ENCODE data around the gene TBC1D22A. TPM values are rescaled to one million over a fixed set of nuclear protein-coding genes. Genes with fewer than 3 reads are reported as not detected.

TBC1D22A gene
- total RNA-seq, 1 experiment from 2014 or later, result 14.3 TPM

GRCh38 chr22:46937939-46938338, 175.5 kb downstream of the TBC1D22A start:
- BruUV-seq (replicated peaks), result no TSS peak
- Histone ChIP-seq H3K4me1 (ENCODE audit: insufficient read depth, low read length) (peaks cover 15% of the 10 kb centered on the region), H3K36me3 (ENCODE audit: low read depth, low read length) (no peaks in the 10 kb centered on the region), H3K4me3 (ENCODE audit: low read length) (no peak overlapping the region), H3K9me3 (ENCODE audit: low read length) (no peaks in the 10 kb centered on the region), H3F3A (ENCODE audit: low read length, unreplicated experiment) (no peaks in the 10 kb centered on the region), H4K20me1 (ENCODE audit: low read length) (no peaks in the 10 kb centered on the region), H3K9ac (ENCODE audit: low read length) (no peak overlapping the region), H3K27ac (ENCODE audit: low read length) (no peak overlapping the region), H2AFZ (ENCODE audit: low read length) (no peak overlapping the region), H3K27me3 (ENCODE audit: low read length) (no peaks in the 10 kb centered on the region), H3K9me2 (replicated peaks; ENCODE audit: low read length) (no peaks in the 10 kb centered on the region), H3K79me2 (ENCODE audit: low read length) (no peaks in the 10 kb centered on the region), H3K4me2 (ENCODE audit: low read length) (no peak overlapping the region)
- POLR2A ChIA-PET (ENCODE audit: unreplicated experiment), result no interaction called here
- DNase-seq (no peak), ATAC-seq (no peak)
- CTCF ChIA-PET, result no interaction called here
- TF ChIP-seq EZH2phosphoT487 (IDR thresholded peaks at IDR 0.05; ENCODE audit: borderline replicate concordance, low read length) (no peak), CTCF (conservative IDR thresholded peaks at IDR 0.05; ENCODE audit: low read depth, low read length) (no peak), EZH2 (IDR thresholded peaks at IDR 0.05; ENCODE audit: low read length, unreplicated experiment) (no peak)
- intact Hi-C loops (cut with micrococcal nuclease), result no loop called here

DNA sequence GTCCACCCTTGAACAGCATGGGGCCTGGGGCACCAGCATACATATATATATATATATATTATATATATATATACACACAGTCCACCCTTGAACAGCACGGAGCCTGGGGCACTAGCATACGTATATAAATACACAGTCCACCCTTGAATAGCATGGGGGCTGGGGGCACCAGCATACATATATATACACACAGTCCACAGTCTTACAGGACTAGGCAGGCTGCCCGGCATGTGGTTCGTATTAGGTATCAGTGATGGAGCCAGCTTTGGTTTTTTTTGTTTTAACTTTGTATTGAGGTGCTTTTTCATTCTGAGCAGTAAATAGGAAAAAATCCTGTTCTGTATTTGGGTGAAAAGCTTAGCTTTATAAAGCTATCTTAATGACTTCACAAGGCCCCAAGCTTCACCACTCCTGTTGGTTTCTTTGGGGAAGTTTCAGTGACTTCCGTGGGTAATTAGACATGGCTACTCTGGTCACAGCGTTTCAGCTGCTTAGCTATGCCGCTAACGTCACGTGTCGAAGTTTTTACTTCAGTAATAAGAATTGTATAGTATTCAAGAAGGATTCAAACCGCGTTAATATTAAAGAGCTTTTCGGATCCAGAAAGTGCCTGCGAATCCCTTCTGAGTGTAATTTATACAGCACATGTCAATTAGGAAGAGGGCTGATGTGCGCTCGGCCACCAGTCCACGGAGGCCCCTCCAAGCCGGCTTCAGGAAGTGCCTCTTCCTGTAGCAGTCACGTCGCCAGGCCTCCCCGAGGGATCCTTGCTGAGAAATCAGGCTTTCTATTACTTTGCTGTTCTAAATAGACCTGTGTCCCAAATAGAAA, 179.7 kb downstream of the TBC1D22A start:
- H3K4me1 ChIP-seq (ENCODE audit: insufficient read depth, low read length), result no peaks in the 10 kb centered on the region
- BruUV-seq (replicated peaks), result no TSS peak
- H3K9ac ChIP-seq (ENCODE audit: low read length), result no peak overlapping the region
- H3K9me3 ChIP-seq (ENCODE audit: low read length), result no peaks in the 10 kb centered on the region
- H2AFZ ChIP-seq (ENCODE audit: low read length), result no peak overlapping the region
- TF ChIP-seq EZH2phosphoT487 (IDR thresholded peaks at IDR 0.05; ENCODE audit: borderline replicate concordance, low read length) (no peak), EZH2 (IDR thresholded peaks at IDR 0.05; ENCODE audit: low read length, unreplicated experiment) (no peak), CTCF (conservative IDR thresholded peaks at IDR 0.05; ENCODE audit: low read depth, low read length) (no peak)
- H3K4me3 ChIP-seq (ENCODE audit: low read length), result no peak overlapping the region
- H3K36me3 ChIP-seq (ENCODE audit: low read depth, low read length), result no peaks in the 10 kb centered on the region
- H3K4me2 ChIP-seq (ENCODE audit: low read length), result no peak overlapping the region
- DNase-seq (no peak), ATAC-seq (no peak)
- H3K79me2 ChIP-seq (ENCODE audit: low read length), result no peaks in the 10 kb centered on the region
- H4K20me1 ChIP-seq (ENCODE audit: low read length), result no peaks in the 10 kb centered on the region
- H3F3A ChIP-seq (ENCODE audit: low read length, unreplicated experiment), result no peaks in the 10 kb centered on the region
- no peaks in the 10 kb centered on the region for H3K27me3 ChIP-seq (ENCODE audit: low read length)
- no peaks in the 10 kb centered on the region for H3K9me2 ChIP-seq (replicated peaks; ENCODE audit: low read length)
- H3K27ac ChIP-seq (ENCODE audit: low read length), result no peak overlapping the region
- ChIA-PET CTCF (no interaction called here), POLR2A (ENCODE audit: unreplicated experiment) (no interaction called here)
- intact Hi-C loops (cut with micrococcal nuclease), result no loop called here

Data from PC-3 (cell line).